ENCODE data around the gene TBC1D22B.
A peak's percentile ranks its signal among the peaks of the same experiment; 100 is the strongest.

Gene TBC1D22B

DNA sequence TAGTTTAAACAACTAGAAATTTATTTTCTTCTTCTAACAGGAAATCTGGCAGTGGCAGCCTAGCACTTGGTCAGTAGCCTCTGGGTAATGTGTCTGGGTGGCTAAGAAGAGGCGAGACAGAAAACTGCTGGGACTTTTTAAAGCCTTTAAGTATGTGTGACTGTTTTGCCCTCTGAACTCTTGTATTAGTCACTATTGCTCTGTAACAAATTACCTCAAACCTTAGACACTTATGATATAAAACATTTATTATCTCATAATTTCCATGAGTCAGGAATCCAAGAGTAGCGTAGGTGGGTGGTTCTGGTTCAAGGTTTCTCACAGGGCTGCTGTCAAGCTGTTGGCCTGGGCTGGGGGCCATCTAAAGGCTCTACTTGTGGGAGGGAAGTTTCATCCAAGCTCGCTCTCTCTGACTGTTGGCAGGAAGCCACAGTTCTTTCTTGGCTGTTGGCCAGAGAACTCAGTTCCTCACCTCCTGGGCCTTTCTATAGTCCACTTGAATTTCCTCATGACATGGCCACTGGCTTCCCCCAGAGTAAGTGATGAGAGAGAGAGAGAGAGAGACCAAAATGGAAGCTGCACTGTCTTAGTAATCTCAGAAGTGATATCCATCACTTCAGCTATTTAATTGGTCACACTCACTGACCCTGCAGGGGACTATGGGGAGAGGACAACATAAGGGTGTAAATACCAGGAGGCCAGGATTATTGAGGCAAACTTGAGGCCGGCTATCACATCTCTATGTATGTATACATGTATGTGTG, 17.4 kb upstream of the TBC1D22B start:
- DNase-seq (ENCODE audit: low spot score), result peak; percentile 69

DNA sequence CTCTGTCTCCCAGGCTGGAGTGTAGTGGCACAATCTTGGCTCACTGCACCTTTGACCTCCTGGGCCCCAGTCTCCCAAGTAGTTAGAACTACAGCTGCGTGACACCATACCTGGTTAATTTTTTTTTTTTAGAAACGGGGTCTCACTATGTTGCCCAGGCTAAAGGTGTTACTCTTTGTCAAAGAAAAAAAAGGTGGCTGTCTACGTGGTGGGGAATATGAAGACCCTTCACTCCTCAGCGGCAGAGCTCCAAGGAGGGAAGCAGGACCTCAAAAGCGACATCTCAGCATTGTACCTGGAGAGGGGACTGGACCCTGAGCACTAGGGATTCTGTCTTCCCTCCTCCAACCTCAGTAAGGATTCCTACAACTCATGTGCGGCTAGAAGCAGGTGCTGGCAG, 16.4 kb upstream of the TBC1D22B start:
- no peak for DNase-seq (ENCODE audit: low spot score)

DNA sequence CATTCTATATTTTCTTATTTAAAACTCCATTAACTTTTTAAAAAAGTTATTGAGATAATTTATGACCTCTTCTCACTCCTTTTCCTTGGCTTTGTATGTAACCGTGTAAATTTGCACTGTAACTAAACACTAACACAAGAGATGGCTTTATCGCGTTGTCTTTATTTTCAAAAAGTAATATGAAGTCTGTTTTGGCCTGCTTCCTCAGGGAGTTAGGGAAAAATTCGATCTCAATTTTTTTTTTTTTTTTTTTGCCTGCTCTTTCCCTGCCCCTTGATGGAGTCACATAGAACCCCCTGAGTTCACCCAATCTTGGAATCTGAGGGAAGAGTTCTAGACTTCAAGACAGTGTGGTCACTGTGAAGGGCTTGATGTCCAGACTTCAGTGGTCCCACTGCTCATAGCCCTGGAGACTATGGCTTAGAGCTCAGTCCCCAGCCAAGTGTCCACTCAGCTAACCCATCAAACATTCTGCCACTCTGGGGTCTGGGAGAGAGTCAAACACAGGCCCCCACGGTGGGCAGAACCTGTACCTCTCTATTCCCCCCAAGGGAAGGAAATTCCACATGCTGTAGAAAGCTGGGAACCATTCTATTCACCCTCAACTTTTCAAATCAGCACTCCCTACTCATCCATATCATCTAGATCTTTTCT, 15.7 kb upstream of the TBC1D22B start:
- DNase-seq (ENCODE audit: low spot score), result no peak

DNA sequence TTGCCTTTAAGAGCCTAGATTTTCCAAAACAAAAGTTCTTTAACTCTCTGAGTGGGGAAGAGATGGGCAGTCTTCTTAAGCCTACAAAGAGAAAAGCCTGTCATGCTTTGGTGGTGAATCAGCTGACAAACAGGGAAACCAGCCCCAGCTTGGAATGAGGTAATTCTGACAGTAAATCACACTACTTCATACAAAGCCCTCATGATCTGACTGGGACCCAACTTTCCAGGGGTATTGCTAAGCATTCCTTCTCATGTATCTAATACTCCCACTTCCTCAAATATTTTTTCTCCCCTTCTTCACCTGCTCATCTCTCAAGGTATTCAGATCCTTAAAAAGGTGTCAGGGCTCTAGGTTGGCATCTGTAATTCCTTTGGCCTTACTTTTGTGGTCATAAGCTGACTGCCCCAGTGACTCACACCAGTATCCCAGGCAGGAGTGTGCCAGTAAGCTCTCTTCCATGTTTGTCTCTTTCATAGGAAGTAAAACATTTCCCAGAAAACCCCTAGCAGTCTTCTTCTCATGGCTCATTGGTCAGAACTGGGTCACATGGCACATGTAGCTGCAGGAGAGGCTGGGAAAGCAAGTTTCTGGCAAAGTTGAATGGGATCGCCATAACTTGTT, 15.0 kb upstream of the TBC1D22B start:
- peak; percentile 72 for DNase-seq (ENCODE audit: low spot score)

DNA sequence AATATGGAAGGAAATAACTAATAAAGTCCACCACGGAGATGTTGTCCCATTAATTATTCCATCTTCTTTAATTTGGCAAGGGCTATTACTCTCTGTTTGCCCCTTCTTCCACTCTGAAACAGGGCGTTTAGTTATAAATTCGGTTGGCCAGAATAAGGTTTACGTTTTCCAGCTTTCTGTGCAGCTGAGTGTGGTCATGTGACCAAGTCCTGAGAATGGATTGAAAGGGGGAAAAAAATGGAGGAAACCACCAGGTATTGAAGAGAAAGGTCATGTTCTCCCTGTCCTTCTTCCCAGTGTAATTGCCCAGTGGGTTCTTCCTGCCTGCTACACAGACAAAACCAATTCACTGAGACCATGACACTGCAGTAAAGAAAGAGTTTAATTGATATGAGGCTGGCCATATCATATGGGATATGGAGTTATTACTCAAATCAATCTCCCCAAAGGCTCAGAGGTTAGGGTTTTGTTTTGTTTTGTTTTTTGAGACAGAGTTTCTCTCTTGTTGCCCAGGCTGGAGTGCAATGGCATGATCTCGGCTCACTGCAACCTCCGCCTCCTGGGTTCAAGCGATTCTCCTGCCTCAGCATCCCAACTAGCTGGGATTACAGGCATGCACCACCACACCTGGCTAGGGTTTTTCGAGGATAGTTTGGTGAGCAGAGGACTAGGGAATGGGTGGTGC, 14.3 kb upstream of the TBC1D22B start:
- DNase-seq (ENCODE audit: low spot score), result no peak

DNA sequence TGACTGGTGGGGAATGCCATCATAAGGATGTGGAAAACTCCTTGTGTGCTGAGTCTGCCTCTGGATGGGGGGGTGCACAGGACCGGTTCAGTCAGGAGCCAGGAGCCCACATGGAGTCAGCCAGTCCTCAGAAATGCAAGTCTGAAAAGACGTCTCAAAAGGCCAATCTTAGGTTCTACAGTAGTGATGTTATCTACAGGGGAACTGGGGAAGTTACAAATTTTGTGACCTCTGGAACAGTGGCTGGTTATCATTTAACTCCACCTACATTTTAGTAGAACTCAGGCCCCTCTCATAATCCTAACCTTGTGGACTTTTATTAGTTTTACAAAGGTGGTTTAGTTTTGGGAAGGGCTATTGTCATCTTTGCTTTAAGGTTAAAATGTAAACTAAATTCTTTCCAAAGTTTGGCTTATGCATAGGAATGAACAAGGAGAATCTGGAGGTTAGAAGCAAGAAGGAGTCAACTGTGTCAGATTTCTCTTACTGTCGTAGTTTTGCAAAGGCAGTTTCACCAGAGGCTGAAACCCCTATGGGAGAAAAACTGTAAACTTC, 13.7 kb upstream of the TBC1D22B start:
- DNase-seq (ENCODE audit: low spot score), result no peak

DNA sequence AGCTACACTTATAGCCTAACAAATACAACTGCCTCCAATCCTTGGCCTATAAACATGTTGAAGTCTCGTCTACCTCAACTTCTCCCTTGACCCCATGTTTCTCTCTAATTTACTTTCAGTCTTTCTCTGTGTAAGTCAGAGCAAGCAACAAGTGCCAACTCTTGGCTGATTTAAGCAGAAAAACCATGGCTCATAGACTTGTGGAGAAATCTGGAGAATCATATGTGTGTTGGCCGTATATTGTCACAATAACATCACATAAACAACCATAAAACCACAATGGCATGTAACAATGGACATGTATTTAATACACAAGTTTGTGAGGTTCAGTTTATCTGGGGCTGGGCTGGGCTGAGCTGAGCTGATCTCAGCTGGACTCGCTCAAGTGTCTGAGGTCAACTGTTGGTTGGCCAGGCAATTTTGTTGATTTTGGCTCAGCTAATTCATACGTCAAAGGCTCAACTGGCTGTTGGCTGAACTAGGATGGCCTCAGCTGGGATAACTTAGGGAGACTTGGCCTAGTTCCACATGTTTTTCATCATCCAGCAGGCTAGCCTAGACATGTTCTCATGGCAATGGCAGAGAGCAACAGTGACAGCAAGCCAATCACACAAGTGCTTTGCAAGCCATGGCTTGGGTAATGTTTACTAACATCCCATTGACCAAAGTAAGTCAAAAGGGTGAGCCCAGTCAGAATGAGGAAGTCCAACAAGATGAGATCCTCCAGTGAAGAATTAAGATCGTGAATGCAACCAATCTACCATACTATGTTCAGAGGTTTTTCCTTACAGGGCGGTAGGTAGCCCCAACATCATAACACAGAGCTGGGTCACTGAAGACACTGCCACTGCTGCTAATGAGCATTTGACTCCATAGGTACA, 12.9 kb upstream of the TBC1D22B start:
- DNase-seq (ENCODE audit: low spot score), result peak; percentile 70

DNA sequence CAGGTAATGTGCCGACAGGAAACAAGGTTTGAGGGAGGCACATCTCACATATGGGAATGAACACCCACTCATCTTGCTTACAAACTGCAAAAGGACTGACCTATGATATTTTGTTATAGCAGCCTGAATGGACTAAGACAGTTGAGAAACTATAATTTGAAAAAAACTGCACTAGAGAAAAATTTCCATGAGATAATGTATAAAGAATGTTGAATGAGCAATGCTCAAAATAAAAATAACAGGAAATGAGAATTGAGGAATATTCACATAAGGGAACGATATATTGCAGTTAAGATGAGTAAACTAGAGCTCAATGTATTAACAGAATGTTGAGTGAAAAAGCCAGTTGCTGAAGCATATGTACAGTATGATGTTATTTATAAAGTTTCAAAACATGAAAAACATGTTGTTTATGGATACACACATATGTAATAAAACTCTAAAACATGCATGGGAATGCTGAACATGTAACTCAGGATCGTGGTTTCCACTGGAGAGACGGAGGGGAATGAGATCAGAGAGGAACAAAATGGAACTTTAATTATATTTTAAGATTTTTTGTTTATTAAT, 6.3 kb upstream of the TBC1D22B start:
- peak; percentile 15 for DNase-seq (ENCODE audit: low spot score)

DNA sequence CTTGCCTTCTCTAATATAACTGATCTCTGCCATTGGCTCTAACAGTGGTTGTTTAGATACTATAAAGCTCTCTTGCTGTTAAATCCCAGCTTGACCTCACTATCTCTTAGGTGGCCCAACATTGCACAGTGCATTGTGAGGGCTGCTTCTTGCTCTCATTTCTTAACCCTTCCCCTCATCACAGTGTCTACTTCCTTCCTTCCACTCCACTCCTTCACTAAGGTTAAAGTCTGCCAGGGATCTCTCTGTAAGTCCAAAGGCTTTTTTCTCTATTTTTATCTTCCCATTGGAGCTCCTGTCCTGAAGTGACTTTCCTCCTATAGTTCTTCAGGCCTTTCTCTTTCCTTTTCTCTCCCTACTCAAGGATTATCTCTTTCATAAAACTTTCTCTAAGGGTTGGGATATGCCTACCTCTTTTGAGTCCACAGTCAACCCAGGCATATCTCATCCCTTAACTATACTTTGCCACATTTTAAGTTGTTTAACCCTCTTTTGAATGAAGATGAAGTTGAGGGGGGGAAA, 4.0 kb upstream of the TBC1D22B start:
- no peak for DNase-seq (ENCODE audit: low spot score)

DNA sequence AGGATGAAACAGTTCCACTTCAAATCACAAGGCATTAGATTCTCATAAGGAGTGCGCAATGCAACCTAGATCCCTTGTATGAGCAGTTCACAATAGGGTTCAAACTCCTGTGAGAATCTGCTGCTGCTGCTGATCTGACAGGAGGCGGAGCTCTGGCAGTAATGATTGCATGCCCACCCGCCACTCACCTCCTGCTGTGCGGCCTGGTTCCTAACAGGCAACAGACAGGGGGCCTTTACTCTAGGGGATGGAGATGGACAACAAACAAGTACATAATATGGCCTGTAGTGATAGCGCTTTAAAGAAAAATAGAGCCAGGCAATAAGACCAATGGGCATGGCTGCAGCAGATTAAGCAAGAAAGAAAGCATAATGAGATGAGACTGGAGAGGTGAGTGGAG, 2.7 kb upstream of the TBC1D22B start:
- DNase-seq (ENCODE audit: low spot score), result no peak

DNA sequence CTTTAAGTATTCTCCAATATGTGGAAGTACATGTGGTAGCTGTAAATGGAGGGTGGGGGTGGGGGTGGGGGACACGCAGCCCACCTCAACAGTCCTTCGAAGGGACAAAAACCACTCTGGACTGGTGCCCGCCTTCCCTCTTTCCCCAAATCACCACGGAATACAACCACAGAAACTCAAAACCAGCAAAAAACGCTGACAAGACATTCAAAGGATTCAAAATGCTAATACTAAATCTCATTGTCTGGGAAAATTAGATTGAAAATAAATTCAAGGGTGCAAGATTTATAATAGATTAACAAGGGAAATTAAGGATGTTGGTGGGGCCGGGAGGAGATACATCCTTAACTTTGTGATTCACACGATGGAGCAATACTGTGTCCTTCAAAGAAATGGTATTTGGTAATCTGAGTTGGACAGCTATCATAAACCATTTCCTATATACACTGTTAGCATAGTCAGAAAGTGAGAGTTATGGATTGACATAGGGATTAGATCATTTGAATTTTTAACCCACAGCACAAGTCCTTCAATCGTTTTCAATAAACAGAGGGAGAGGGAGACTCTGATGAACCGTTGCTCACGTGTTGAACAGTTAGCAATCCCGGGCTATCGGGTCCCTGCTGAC, 766 bp upstream of the TBC1D22B start:
- no peak for DNase-seq (ENCODE audit: low spot score)

DNA sequence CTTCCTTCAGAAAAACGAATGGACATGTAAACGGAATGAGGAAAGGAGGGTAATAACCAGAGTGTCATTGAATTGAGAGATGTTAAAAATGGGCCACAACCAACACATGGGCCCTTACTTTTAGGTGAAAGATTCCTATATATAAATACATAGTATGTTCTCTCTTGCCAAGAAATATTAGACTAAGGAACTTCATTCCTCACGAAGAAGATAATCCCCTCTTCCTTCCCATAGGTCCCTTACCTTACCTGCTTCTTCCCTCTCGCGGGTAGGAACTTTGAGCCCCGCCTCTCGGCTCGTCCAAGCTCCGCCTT, 295 bp upstream of the TBC1D22B start:
- no peak for DNase-seq (ENCODE audit: low spot score)

DNA sequence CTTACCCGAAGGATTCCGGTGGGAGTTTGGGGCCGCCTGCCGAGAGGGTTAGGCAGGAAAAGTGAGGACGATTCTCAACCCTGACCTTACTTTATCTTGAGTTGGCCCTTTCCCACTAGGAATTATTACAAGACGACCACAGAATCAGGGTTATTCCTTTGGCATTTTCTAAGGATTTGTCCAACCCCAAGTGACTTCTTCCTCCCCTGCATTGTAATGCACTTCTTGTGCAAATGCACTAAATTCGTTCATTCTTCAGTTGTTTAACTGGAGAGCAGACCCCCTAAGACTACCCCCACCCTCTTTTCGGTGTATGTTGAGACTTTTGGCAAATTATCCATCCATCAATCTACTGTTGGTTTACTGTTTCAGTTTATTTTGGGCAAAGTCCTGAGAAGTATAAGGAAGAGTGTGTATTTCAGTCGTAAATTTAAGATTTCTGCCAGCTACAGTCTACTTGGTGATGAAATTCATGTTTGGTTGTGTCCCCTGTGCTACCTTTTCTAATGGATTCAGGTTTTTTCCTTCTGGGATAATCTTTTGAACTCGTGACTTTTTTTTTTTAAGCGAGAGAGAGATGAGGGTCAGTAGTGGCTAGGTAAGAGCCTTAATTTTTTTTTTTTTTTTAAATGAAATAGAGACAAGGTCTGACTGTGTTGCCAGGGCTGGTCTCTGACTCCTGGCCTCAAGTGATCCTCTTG, 983 bp downstream of the TBC1D22B start:
- DNase-seq (ENCODE audit: low spot score), result no peak

DNA sequence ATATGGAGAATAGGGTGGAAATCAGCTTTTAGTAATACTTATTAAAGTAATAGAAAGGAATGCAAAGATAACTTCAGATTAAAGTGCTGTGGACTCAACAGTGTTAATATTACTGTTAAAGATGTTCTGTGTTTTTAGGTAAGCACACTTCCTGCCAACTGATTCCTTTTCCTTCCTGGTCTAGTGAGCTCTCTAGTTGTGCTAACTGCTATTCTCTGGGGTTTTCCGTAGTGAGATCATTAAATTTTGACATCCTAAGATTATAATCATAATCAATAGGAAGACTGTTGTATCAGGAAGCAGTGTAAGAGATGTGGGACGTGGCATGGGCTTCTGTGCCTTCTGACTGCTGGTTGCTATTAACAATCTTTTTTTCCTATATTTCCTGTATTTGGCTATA, 1.6 kb downstream of the TBC1D22B start:
- DNase-seq (ENCODE audit: low spot score), result no peak

DNA sequence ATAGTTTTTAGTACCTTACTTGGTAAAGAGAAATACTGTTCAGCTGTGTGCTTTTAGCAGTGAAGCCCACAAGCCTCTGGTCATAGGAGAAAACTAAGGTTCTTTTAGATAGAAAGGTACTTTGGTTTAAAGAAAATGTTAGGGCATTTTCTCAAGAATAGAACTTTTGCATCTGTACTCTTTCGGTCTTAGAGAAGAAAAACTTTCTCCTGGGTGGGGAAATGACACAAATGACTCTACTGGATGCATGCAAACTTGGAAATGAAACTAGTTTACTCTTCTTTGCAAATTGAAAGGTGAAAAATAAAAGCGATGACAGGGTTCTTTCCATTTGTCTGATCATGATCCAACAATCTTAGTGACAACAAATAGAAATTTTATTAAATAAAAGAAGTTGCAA, 2.5 kb downstream of the TBC1D22B start:
- no peak for DNase-seq (ENCODE audit: low spot score)

DNA sequence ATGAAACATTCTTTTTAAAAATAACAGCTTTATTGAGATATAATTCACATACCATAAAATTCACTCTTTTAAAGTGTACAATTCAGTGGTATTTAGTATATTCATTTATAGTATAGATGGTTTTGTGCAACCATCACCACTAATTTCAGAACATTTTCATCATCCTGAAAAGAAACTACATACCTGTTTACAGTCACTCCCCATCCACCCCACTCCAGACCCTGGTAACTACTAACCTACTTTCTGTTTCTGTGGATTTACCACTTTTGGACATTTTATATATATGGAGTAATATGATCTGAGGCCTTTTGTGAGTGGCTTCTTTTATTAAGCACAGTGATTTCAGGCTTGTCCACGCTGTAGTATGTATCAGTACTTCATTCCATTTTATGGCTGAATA, 2.9 kb downstream of the TBC1D22B start:
- DNase-seq (ENCODE audit: low spot score), result no peak

DNA sequence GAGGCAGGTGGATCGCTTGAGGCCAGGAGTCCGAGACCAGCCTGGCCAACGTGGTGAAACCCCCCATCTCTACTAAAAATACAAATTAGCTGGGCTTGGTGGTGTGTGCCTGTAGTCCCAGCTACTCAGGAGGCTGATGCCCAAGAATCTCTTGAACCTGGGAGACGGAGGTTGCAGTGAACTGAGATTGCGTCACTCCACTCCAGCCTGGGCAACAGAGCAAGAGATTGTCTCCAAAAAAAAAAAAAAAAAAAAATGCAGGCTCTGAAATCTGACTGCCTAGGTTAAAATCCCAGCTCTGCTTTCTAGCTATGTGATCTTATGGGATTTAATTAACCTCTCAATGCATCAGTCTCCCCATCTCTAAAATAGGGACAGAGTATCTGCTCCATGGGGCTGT, 3.6 kb downstream of the TBC1D22B start:
- DNase-seq (ENCODE audit: low spot score), result no peak

DNA sequence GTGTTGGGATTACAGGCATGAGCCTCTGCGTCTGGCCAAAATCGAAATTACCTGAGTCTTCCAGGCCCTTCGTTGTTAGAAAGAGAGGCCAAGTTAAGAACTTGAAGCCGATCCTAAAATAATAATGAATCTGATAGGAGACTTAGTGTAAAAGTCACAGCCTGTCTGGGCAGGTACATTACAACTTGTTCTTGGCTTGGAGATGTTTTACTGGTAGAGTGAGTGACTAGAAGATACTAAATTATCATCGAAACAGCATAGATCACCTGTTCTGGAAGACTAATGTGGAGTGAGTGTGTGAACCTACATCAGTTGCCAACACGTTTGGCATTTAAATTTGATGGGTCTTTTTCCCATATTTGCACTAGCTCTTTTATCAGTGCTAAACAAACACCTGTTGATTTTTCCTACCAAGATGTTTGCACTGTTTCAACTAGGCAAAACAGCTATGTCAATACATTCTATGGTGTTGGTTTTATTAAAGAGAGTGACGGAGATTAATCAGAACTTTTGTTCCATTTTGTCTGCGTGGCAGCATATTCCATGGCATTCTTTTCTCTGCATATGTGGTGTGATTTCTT, 5.0 kb downstream of the TBC1D22B start:
- DNase-seq (ENCODE audit: low spot score), result no peak

DNA sequence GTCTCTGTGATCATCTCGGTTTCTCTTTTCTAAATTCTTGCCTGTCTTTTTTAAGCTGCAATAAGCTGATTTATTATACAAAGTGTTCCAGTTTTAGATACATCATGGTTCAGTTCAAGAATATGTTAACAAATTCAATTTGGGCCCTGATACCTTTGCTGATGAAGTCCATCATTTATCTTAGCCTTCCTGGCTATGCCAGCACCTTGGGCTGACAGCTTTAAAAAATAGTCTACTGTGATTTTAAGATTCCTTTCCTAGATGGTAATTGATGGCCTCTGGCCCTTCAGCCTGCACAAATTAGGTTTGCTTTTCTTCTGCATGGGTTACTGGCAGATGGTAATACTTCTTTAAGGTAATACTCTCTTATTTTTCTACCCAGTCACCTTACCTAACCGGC, 7.4 kb downstream of the TBC1D22B start:
- DNase-seq (ENCODE audit: low spot score), result no peak

DNA sequence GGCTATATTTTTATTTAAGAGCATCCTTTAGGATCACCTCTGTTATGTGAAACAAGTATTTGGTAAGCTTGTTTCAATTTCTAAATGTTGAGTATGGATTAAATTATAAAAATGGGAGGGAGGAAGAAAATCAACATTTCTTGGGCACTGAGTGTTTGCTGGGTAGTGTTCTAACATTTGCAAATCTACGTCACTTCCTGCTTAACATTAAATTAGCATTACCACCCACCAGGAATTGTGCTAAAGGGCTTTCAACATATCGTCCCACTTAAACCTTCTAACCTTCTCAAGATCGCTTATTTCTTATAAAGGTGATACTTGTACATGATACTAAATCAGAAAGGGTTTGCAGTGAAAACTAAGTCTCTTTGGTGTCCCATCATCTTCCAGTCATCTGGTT, 8.3 kb downstream of the TBC1D22B start:
- no peak for DNase-seq (ENCODE audit: low spot score)
